ENCODE data around the gene ALAS1.

DNA sequence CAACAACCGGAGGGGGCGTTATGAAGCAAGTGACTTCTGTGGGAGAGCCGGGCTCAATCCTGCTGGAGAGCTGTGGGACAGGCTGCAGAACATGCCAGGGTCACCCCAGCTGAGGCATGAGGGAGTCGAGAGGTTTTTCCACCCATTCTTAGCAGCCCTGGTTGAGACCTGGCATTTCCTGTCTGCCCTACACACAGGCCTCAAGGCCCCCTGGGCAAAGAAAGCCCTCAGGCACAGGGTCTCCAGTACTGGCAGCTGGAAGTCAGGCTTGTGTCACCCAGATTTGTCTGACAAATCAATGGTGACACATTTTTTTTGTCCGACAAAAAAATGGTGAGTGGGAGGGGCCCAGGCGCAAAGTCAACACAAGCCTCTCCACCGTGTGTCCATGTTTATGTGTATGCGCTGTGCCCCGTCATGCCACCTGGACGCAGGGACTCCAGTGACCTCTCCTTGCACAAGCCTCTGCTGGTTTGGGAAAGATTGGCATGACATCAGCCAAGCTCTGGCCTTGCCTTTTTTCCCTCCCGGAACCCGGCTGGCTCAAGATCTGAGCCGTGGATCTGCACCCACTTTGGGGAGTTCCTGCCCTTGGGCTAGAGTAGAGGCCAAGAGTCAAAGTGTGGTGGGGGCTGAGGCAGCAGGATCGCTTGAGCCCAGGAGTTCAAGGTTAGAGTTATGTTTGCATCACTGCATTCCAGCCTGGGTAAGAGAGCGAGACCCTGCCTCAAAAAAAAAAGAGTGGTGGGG, 20.8 kb upstream of the ALAS1 start:
- TF ChIP-seq CTCF (IDR thresholded peaks at IDR 0.05) = no peak
- TF ChIP-seq POLR2A (IDR thresholded peaks at IDR 0.05) = no peak
- TF ChIP-seq EP300 (IDR thresholded peaks at IDR 0.05) = no peak

All from ovary (tissue), 3 donors.